ENCODE results near the gene CCSER2.

CCSER2 gene

DNA sequence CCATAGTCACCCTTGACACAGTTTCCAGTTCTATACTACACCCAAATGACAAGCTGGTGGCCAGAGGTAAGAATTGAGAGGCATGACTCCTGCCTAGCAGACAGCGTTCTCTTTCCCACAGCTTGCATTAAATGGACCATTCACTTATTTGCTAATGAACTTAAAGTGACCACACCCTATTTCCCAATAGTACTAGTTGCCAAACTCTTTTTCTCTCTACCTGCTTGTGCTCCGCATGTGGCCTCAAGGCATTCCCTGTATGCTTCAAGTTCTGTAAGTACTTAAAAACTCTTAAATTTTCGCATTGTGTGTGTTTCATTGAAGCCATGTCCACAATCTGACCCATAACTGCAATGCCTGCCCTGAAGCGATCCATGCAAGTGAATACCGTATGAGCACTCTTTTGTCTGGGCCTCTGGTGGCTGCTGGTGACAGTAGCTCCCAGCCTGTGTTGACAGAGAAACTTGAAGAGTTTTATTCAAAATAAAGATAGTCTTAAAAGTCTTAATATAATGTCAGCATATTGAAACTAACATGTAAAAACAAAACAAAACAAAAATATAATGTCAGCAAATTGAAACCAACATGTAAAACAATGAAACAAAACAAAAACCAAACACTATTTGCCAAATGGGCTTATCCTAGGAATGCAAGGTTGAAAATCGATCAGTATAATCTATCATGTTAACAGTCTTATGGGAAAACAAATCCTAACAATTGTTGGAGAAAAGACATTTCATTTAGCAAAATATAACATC, 73.6 kb downstream of the CCSER2 start:
- H3K4ac ChIP-seq (ENCODE audit: low read depth in 1 of 2, low read length in 2 of 2) = no peak overlapping the region
- no peak overlapping the region for H3K9ac ChIP-seq (ENCODE audit: low read length)
- peaks cover 18% of the 10 kb centered on the region for H3K79me1 ChIP-seq (replicated peaks; ENCODE audit: low read length, poor library complexity, severe bottlenecking)
- no peak overlapping the region for H2BK15ac ChIP-seq (ENCODE audit: low read depth, poor library complexity, severe bottlenecking)
- H2BK12ac ChIP-seq (ENCODE audit: low read length in 2 of 2) = no peak overlapping the region
- 98% methylated on average over 4 of the region's 6 CpGs for WGBS
- no peaks in the 10 kb centered on the region for H3K27me3 ChIP-seq (ENCODE audit: control insufficient read depth in 1 of 2, insufficient read depth in 1 of 2, low read length in 2 of 2)
- H3K4me1 ChIP-seq (ENCODE audit: control insufficient read depth, insufficient read depth, low read depth, low read length) = no peaks in the 10 kb centered on the region
- no peak overlapping the region for H3K14ac ChIP-seq (ENCODE audit: low read length in 2 of 2)
- H2BK120ac ChIP-seq (ENCODE audit: low read depth, low read length) = no peak overlapping the region
- peaks cover 0 to 9% of the 10 kb centered on the region in 2 experiments for H3K36me3 ChIP-seq (ENCODE audit: control insufficient read depth in 1 of 2, insufficient read depth in 2 of 2, low read depth in 1 of 2, low read length in 2 of 2)
- no peak overlapping the region for H2AK5ac ChIP-seq (ENCODE audit: low read length, severe bottlenecking)
- H3K4me2 ChIP-seq (ENCODE audit: low read length, poor library complexity, severe bottlenecking) = no peak overlapping the region
- DNase-seq = no peak
- H2AFZ ChIP-seq (ENCODE audit: low read depth, low read length) = no peak overlapping the region
- no peak overlapping the region for H3K18ac ChIP-seq (ENCODE audit: low read depth in 1 of 2, low read length in 2 of 2)
- H3K23ac ChIP-seq (ENCODE audit: low read length in 2 of 2) = no peak overlapping the region
- H2BK5ac ChIP-seq (ENCODE audit: low read depth, low read length, poor library complexity, severe bottlenecking) = no peak overlapping the region
- no peak overlapping the region for H4K8ac ChIP-seq (ENCODE audit: low read length)
- H3K27ac ChIP-seq (ENCODE audit: low read length, poor library complexity, severe bottlenecking) = no peak overlapping the region
- H4K91ac ChIP-seq (ENCODE audit: low read length) = no peak overlapping the region
- H3K4me3 ChIP-seq (ENCODE audit: insufficient read depth in 1 of 2, low read depth in 1 of 2, low read length in 2 of 2) = no peak overlapping the region
- H3K9me3 ChIP-seq (ENCODE audit: control insufficient read depth, low read length) = no peaks in the 10 kb centered on the region

- Histone ChIP-seq H3K4me2 (ENCODE audit: low read length, poor library complexity, severe bottlenecking) (no peak overlapping the region), H3K4ac (ENCODE audit: low read depth in 1 of 2, low read length in 2 of 2) (no peak overlapping the region), H3K23ac (ENCODE audit: low read length in 2 of 2) (no peak overlapping the region), H3K18ac (ENCODE audit: low read depth in 1 of 2, low read length in 2 of 2) (no peak overlapping the region), H3K4me1 (ENCODE audit: control insufficient read depth, insufficient read depth, low read depth, low read length) (no peaks in the 10 kb centered on the region), H3K79me1 (replicated peaks; ENCODE audit: low read length, poor library complexity, severe bottlenecking) (peaks cover 22% of the 10 kb centered on the region), H2BK15ac (ENCODE audit: low read depth, poor library complexity, severe bottlenecking) (no peak overlapping the region), H2AFZ (ENCODE audit: low read depth, low read length) (no peak overlapping the region), H3K9me3 (ENCODE audit: control insufficient read depth, low read length) (no peaks in the 10 kb centered on the region), H3K36me3 (ENCODE audit: control insufficient read depth in 1 of 2, insufficient read depth in 2 of 2, low read depth in 1 of 2, low read length in 2 of 2) (peaks cover 0 to 2% of the 10 kb centered on the region in 2 experiments), H2AK5ac (ENCODE audit: low read length, severe bottlenecking) (no peak overlapping the region), H4K8ac (ENCODE audit: low read length) (no peak overlapping the region), H4K91ac (ENCODE audit: low read length) (no peak overlapping the region), H3K27me3 (ENCODE audit: control insufficient read depth in 1 of 2, insufficient read depth in 1 of 2, low read length in 2 of 2) (no peaks in the 10 kb centered on the region), H2BK5ac (ENCODE audit: low read depth, low read length, poor library complexity, severe bottlenecking) (no peak overlapping the region), H3K4me3 (ENCODE audit: insufficient read depth in 1 of 2, low read depth in 1 of 2, low read length in 2 of 2) (no peak overlapping the region), H3K27ac (ENCODE audit: low read length, poor library complexity, severe bottlenecking) (no peak overlapping the region), H2BK12ac (ENCODE audit: low read length in 2 of 2) (no peak overlapping the region), H2BK120ac (ENCODE audit: low read depth, low read length) (no peak overlapping the region), H3K14ac (ENCODE audit: low read length in 2 of 2) (no peak overlapping the region), H3K9ac (ENCODE audit: low read length) (no peak overlapping the region)
- DNase-seq = no peak
- WGBS = 100% methylated on average over 1 of the region's 1 CpG
These were observed 76.4 kb downstream of the CCSER2 start for GRCh38 chr10:84404783-84405182.

- Histone ChIP-seq H3K4ac (ENCODE audit: low read depth in 1 of 2, low read length in 2 of 2) (no peak overlapping the region), H3K23ac (ENCODE audit: low read length in 2 of 2) (no peak overlapping the region), H3K36me3 (ENCODE audit: control insufficient read depth in 1 of 2, insufficient read depth in 2 of 2, low read depth in 1 of 2, low read length in 2 of 2) (peaks cover 0 to 5% of the 10 kb centered on the region in 2 experiments), H2AK5ac (ENCODE audit: low read length, severe bottlenecking) (no peak overlapping the region), H3K9ac (ENCODE audit: low read length) (no peak overlapping the region), H3K79me1 (replicated peaks; ENCODE audit: low read length, poor library complexity, severe bottlenecking) (peaks cover 21% of the 10 kb centered on the region), H3K4me1 (ENCODE audit: control insufficient read depth, insufficient read depth, low read depth, low read length) (no peaks in the 10 kb centered on the region), H2BK5ac (ENCODE audit: low read depth, low read length, poor library complexity, severe bottlenecking) (no peak overlapping the region), H3K14ac (ENCODE audit: low read length in 2 of 2) (no peak overlapping the region), H2BK120ac (ENCODE audit: low read depth, low read length) (no peak overlapping the region), H3K4me3 (ENCODE audit: insufficient read depth in 1 of 2, low read depth in 1 of 2, low read length in 2 of 2) (no peak overlapping the region), H3K27me3 (ENCODE audit: control insufficient read depth in 1 of 2, insufficient read depth in 1 of 2, low read length in 2 of 2) (no peaks in the 10 kb centered on the region), H4K8ac (ENCODE audit: low read length) (no peak overlapping the region), H3K27ac (ENCODE audit: low read length, poor library complexity, severe bottlenecking) (no peak overlapping the region), H2AFZ (ENCODE audit: low read depth, low read length) (no peak overlapping the region), H2BK12ac (ENCODE audit: low read length in 2 of 2) (no peak overlapping the region), H2BK15ac (ENCODE audit: low read depth, poor library complexity, severe bottlenecking) (no peak overlapping the region), H3K4me2 (ENCODE audit: low read length, poor library complexity, severe bottlenecking) (no peak overlapping the region), H4K91ac (ENCODE audit: low read length) (no peak overlapping the region), H3K18ac (ENCODE audit: low read depth in 1 of 2, low read length in 2 of 2) (no peak overlapping the region), H3K9me3 (ENCODE audit: control insufficient read depth, low read length) (peaks cover 6% of the 10 kb centered on the region)
- no CpG with 5 or more reads among the region's 2 CpGs for WGBS
- peak; percentile 23 for DNase-seq
These were observed 77.3 kb downstream of the CCSER2 start for GRCh38 chr10:84405662-84406061.

- Histone ChIP-seq H3K9me3 (ENCODE audit: control insufficient read depth, low read length) (peaks cover 8% of the 10 kb centered on the region), H3K27me3 (ENCODE audit: control insufficient read depth in 1 of 2, insufficient read depth in 1 of 2, low read length in 2 of 2) (no peaks in the 10 kb centered on the region), H2AFZ (ENCODE audit: low read depth, low read length) (no peak overlapping the region), H3K4ac (ENCODE audit: low read depth in 1 of 2, low read length in 2 of 2) (no peak overlapping the region), H3K14ac (ENCODE audit: low read length in 2 of 2) (no peak overlapping the region), H3K4me2 (ENCODE audit: low read length, poor library complexity, severe bottlenecking) (no peak overlapping the region), H3K36me3 (ENCODE audit: control insufficient read depth in 1 of 2, insufficient read depth in 2 of 2, low read depth in 1 of 2, low read length in 2 of 2) (peaks cover 0 to 5% of the 10 kb centered on the region in 2 experiments), H3K23ac (ENCODE audit: low read length in 2 of 2) (no peak overlapping the region), H3K79me1 (replicated peaks; ENCODE audit: low read length, poor library complexity, severe bottlenecking) (peaks cover 21% of the 10 kb centered on the region), H2BK12ac (ENCODE audit: low read length in 2 of 2) (no peak overlapping the region), H3K27ac (ENCODE audit: low read length, poor library complexity, severe bottlenecking) (no peak overlapping the region), H3K9ac (ENCODE audit: low read length) (no peak overlapping the region), H3K4me1 (ENCODE audit: control insufficient read depth, insufficient read depth, low read depth, low read length) (no peaks in the 10 kb centered on the region), H2AK5ac (ENCODE audit: low read length, severe bottlenecking) (no peak overlapping the region), H4K91ac (ENCODE audit: low read length) (no peak overlapping the region), H3K4me3 (ENCODE audit: insufficient read depth in 1 of 2, low read depth in 1 of 2, low read length in 2 of 2) (no peak overlapping the region), H2BK15ac (ENCODE audit: low read depth, poor library complexity, severe bottlenecking) (no peak overlapping the region), H2BK5ac (ENCODE audit: low read depth, low read length, poor library complexity, severe bottlenecking) (no peak overlapping the region), H4K8ac (ENCODE audit: low read length) (no peak overlapping the region), H3K18ac (ENCODE audit: low read depth in 1 of 2, low read length in 2 of 2) (no peak overlapping the region), H2BK120ac (ENCODE audit: low read depth, low read length) (no peak overlapping the region)
- DNase-seq = no peak
- WGBS = 88% methylated on average over 1 of the region's 3 CpGs
These were observed 78.2 kb downstream of the CCSER2 start for GRCh38 chr10:84406561-84406960.
